CD14-positive monocyte (primary cell): ENCODE measurements around the gene CRYBG3. TPM values are rescaled to one million over a fixed set of nuclear protein-coding genes. Genes with fewer than 3 reads are reported as not detected.

Experiments used
- DNase-seq, 3 donors: peaks; one replicate each; pipeline ENCODE4 v3.0.0-alpha.2; 2011 to 2022
- H2AFZ ChIP-seq: 2 replicates; pipeline ENCODE4 v1.6.0; 2012; ENCODE audit warnings: mild to moderate bottlenecking, low read depth, low read length, inconsistent platforms; ENCODE audit not compliant: insufficient read depth, poor library complexity, severe bottlenecking
- H3K27ac ChIP-seq, 2 donors: 1 replicate in 1 of 2; 2 replicates in 1 of 2; pipeline ENCODE4 v1.5.1; 2012 to 2013; ENCODE audit warnings: low read length in 2 of 2, control low read depth in 1 of 2, inconsistent platforms in 1 of 2, low read depth in 1 of 2, mild to moderate bottlenecking in 1 of 2
- H3K27me3 ChIP-seq, 2 donors: one replicate each; pipeline versions ENCODE4 v1.6.0 to v1.6.1; 2011 to 2013; ENCODE audit warnings: low read length in 2 of 2; ENCODE audit not compliant: control insufficient read depth in 2 of 2, insufficient read depth in 2 of 2
- H3K36me3 ChIP-seq, 2 donors: replicated peaks in 1 of 2; 1 replicate in 1 of 2; 2 replicates in 1 of 2; pipeline versions ENCODE4 v1.5.1 to v1.6.1; 2012 to 2013; ENCODE audit warnings: low read length in 2 of 2, control low read depth in 1 of 2, inconsistent platforms in 1 of 2, mild to moderate bottlenecking in 1 of 2; ENCODE audit not compliant: insufficient read depth in 2 of 2, control insufficient read depth in 1 of 2
- H3K4me1 ChIP-seq, 2 donors: 1 replicate in 1 of 2; 2 replicates in 1 of 2; pipeline versions ENCODE4 v1.5.1 to v1.6.1; 2012 to 2013; ENCODE audit warnings: low read length in 2 of 2, control low read depth in 1 of 2, inconsistent platforms in 1 of 2, mild to moderate bottlenecking in 1 of 2, moderate library complexity in 1 of 2; ENCODE audit not compliant: insufficient read depth in 2 of 2, control insufficient read depth in 1 of 2
- H3K4me2 ChIP-seq: replicated peaks from 2 replicates; pipeline ENCODE3; 2012; ENCODE audit warnings: low read length, moderate library complexity, mild to moderate bottlenecking; ENCODE audit not compliant: poor library complexity, severe bottlenecking; ENCODE audit errors: extremely low read depth
- H3K4me3 ChIP-seq, 3 experiments: fragments of 200-600 bp in 1 of 3; sonication (generic) in 1 of 3; replicated peaks in 1 of 3; 1 replicate in 2 of 3; 2 replicates in 1 of 3; pipeline ENCODE4 v1.5.1; 2011 to 2013; ENCODE audit warnings: low read length in 3 of 3, mild to moderate bottlenecking in 3 of 3, control low read depth in 2 of 3, low read depth in 2 of 3, inconsistent platforms in 1 of 3, moderate library complexity in 1 of 3
- H3K79me2 ChIP-seq: 2 replicates; pipeline ENCODE4 v1.6.0; 2012; ENCODE audit warnings: mild to moderate bottlenecking, control low read depth, inconsistent platforms, low read length, moderate library complexity; ENCODE audit not compliant: insufficient read depth
- H3K9ac ChIP-seq: 2 replicates; pipeline ENCODE4 v1.6.0; 2017; ENCODE audit warnings: low read length, mild to moderate bottlenecking; ENCODE audit not compliant: insufficient read depth, poor library complexity, severe bottlenecking
- H3K9me3 ChIP-seq, 2 donors: replicated peaks in 1 of 2; 1 replicate in 1 of 2; 2 replicates in 1 of 2; pipeline versions ENCODE4 v1.5.1 to v1.6.1; 2012 to 2013; ENCODE audit warnings: low read length in 2 of 2, control low read depth in 1 of 2; ENCODE audit not compliant: control insufficient read depth in 1 of 2, insufficient read depth in 1 of 2
- H4K20me1 ChIP-seq: 2 replicates; pipeline ENCODE4 v1.6.0; 2012; ENCODE audit warnings: mild to moderate bottlenecking, low read length, control low read depth, moderate library complexity; ENCODE audit not compliant: insufficient read depth
- H3K27ac Mint-ChIP-seq, 7 donors: one replicate each; pipeline ENCODE4 v1.8.0; 2020; ENCODE audit warnings: mild to moderate bottlenecking in 7 of 7, mixed read lengths in 7 of 7, moderate library complexity in 6 of 7, inconsistent platforms in 2 of 7
- H3K27me3 Mint-ChIP-seq, 3 donors: one replicate each; pipeline ENCODE4 v1.8.0; 2021 to 2022; ENCODE audit warnings: low read depth in 3 of 3, mild to moderate bottlenecking in 3 of 3, mixed read lengths in 3 of 3, moderate library complexity in 3 of 3, inconsistent platforms in 1 of 3
- H3K36me3 Mint-ChIP-seq, 2 donors: one replicate each; pipeline ENCODE4 v1.8.0; 2020; ENCODE audit warnings: mixed read lengths in 2 of 2, inconsistent platforms in 1 of 2, mild to moderate bottlenecking in 1 of 2
- H3K4me1 Mint-ChIP-seq: one replicate; pipeline ENCODE4 v1.8.0; 2020; ENCODE audit warnings: mild to moderate bottlenecking, mixed read lengths
- H3K4me3 Mint-ChIP-seq, 2 donors: one replicate each; pipeline ENCODE4 v1.8.0; 2020; ENCODE audit warnings: mild to moderate bottlenecking in 2 of 2, mixed read lengths in 2 of 2, moderate library complexity in 1 of 2
- H3K9me3 Mint-ChIP-seq, 7 donors: one replicate each; pipeline ENCODE4 v1.8.0; 2020 to 2022; ENCODE audit warnings: mixed read lengths in 7 of 7, mild to moderate bottlenecking in 6 of 7, moderate library complexity in 6 of 7, inconsistent platforms in 2 of 7
- CTCF ChIP-seq: fragments of 200-600 bp; IDR thresholded peaks from one replicate; pipeline ENCODE4 v1.8.0; 2022; ENCODE audit warnings: antibody characterized with exemption, mild to moderate bottlenecking
- WGBS: methylation state at CpG from one replicate; pipeline ENCODE4 v1.1.5; 2013; ENCODE audit warnings: missing lambda C conversion rate; ENCODE audit not compliant: insufficient coverage; 5-methylcytosine and 5-hydroxymethylcytosine counted together
- intact Hi-C, 2 donors: fragments of 100-400 bp; cut with micrococcal nuclease; formaldehyde crosslinking; loops; one replicate each; pipeline versions ENCODE4 v1.15.0 to v1.15.1; 2023
- polyA plus RNA-seq, 3 donors: library from polyadenylated mRNA; depleted of rRNA in 1 of 3; unstranded in 2 of 3; stranded (reverse) in 1 of 3; fragments of 300-500 nt in 2 of 3; fragments of >200 nt in 1 of 3; fragmentation: Illumina TruSeq in 2 of 3; gene quantifications; 1 replicate in 2 of 3; 2 replicates in 1 of 3; pipeline ENCODE4 v1.2.3, GENCODE V29; 2012 to 2021

The CRYBG3 gene
- polyA plus RNA-seq, 3 donors = 2.3 to 6.8 (median 5.3) TPM

GRCh38 chr3:97822359-97822775 is 556 bp downstream of the CRYBG3 start:
- peak overlapping the region; percentile 74 to 85 for H3K27ac ChIP-seq

More at GRCh38 chr3:97822359-97822775, 556 bp downstream of the CRYBG3 start:
- Histone ChIP-seq H3K4me1 (peaks cover 21 to 30% of the 10 kb centered on the region in 2 donors), H3K79me2 (peaks cover 44% of the 10 kb centered on the region), H3K27me3 (peaks cover 4 to 25% of the 10 kb centered on the region in 2 donors), H3K4me2 (peak overlapping the region; percentile 88), H4K20me1 (peaks cover 45% of the 10 kb centered on the region), H3K9ac (peak overlapping the region; percentile 84), H3K36me3 (no peaks in the 10 kb centered on the region), H3K9me3 (no peaks in the 10 kb centered on the region), H2AFZ (peak overlapping the region; percentile 92), H3K4me3 (peak overlapping the region; percentile 58 to 90 (median 79))
- H3K9me3 Mint-ChIP-seq = peaks cover 0 to 3% (median 0%) of the 10 kb centered on the region in 7 donors
- peak overlapping the region; percentile 77 to 96 (median 91) for H3K27ac Mint-ChIP-seq
- intact Hi-C loops = no loop called here
- peak; percentile 18 to 29 (median 26) for DNase-seq
- peaks cover 36% of the 10 kb centered on the region for H3K4me1 Mint-ChIP-seq
- WGBS = under 1% methylated on average over 29 of the region's 36 CpGs
- no peak for TF ChIP-seq CTCF
- H3K36me3 Mint-ChIP-seq = peaks cover 7 to 8% of the 10 kb centered on the region in 2 donors
- peaks cover 11 to 22% (median 20%) of the 10 kb centered on the region in 3 donors for H3K27me3 Mint-ChIP-seq
- H3K4me3 Mint-ChIP-seq = peak overlapping the region; percentile 100
